IPS-15b (cell line): ENCODE measurements around the gene PODXL2.
"Not testable (repeated sequence)": the region's sequence is repeated elsewhere in the genome, so short reads cannot be mapped to it uniquely, and the experiment has no call there.

Source experiments
- H3K27me3 ChIP-seq: one replicate; pipeline ENCODE4 v1.6.1; 2013; ENCODE audit warnings: low read length; ENCODE audit not compliant: control insufficient read depth, insufficient read depth
- H3K36me3 ChIP-seq: one replicate; pipeline ENCODE4 v1.6.1; 2013; ENCODE audit warnings: low read length; ENCODE audit not compliant: control insufficient read depth, insufficient read depth
- H3K4me1 ChIP-seq: one replicate; pipeline ENCODE4 v1.6.1; 2013; ENCODE audit warnings: mild to moderate bottlenecking, low read length; ENCODE audit not compliant: control insufficient read depth, insufficient read depth
- H3K4me3 ChIP-seq: one replicate; pipeline ENCODE4 v1.5.1; 2013; ENCODE audit warnings: low read depth, low read length
- H3K9ac ChIP-seq: one replicate; pipeline ENCODE4 v1.6.1; 2013; ENCODE audit warnings: low read depth, mild to moderate bottlenecking, low read length
- H3K9me3 ChIP-seq: one replicate; pipeline ENCODE4 v1.6.1; 2013; ENCODE audit warnings: mild to moderate bottlenecking, low read length; ENCODE audit not compliant: control insufficient read depth, insufficient read depth

PODXL2 gene

DNA sequence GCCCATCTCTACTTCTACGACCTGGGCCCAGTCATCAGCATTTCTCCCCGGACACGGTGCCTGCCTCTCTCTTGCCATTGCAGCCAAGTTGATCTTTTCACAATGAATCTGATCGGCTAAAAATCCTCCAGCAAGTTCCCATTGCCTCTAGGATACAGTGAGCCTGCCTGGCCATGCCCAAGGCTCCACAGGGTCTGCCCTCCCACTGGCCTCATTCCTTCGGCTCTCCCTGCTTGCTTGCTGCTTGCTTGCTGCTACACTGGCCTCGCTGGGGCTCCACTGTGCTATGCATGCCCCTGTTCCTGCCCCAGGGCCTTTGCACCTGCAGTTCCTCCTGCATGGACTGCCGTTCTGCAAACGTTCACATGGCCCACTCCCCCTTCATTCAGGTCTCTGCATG lies 45.8 kb downstream of the PODXL2 start:
- no peak overlapping the region for H3K4me3 ChIP-seq

DNA sequence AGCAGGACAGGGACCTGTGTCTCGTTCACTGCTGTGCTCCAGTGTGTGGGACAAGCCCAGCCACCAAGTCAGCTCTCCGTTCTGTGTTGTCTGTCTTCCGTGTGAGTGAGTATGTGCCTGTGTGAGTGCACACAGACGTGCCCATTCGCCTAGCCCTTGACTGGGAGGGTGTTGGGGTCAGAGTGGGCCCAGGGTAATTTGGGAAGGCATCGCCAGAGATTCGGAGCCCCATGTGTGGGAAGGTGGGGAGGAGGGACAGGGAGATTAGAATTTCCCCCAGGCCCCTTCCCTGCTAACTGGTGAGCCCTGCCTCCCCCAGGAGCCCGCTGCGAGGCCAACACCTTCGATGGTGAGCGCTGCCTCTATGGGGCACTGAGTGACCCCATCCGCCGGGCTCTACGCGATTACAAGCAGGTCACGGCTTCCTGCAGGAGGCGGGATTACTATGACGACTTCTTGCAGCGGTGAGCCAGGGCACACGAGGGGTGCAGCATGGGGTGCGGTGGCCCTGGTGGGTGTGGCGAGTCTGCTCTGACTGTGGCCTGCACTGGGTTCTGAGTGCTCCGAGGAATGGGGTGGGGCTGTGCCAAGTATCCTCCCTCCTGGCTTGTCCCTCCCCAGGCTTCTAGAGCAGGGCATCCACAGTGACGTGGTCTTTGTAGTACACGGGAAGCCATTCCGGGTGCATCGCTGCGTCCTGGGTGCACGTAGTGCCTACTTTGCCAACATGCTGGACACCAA lies 46.8 kb downstream of the PODXL2 start:
- Histone ChIP-seq H3K4me1 (no peaks in the 10 kb centered on the region), H3K9ac (no peak overlapping the region), H3K36me3 (no peaks in the 10 kb centered on the region), H3K4me3 (no peak overlapping the region), H3K9me3 (no peaks in the 10 kb centered on the region), H3K27me3 (peaks cover 2% of the 10 kb centered on the region)

More for the DNA sequence above, 45.8 kb downstream of the PODXL2 start:
- no peaks in the 10 kb centered on the region for H3K4me1 ChIP-seq
- H3K36me3 ChIP-seq, result no peaks in the 10 kb centered on the region
- peaks cover 2% of the 10 kb centered on the region for H3K27me3 ChIP-seq
- no peak overlapping the region for H3K9ac ChIP-seq
- no peaks in the 10 kb centered on the region for H3K9me3 ChIP-seq

GRCh38 chr3:127676456-127676855 lies 47.5 kb downstream of the PODXL2 start:
- no peaks in the 10 kb centered on the region for H3K36me3 ChIP-seq
- H3K9ac ChIP-seq, result no peak overlapping the region
- H3K4me1 ChIP-seq, result no peaks in the 10 kb centered on the region
- no peaks in the 10 kb centered on the region for H3K9me3 ChIP-seq
- H3K4me3 ChIP-seq, result no peak overlapping the region
- H3K27me3 ChIP-seq, result peaks cover 2% of the 10 kb centered on the region

DNA sequence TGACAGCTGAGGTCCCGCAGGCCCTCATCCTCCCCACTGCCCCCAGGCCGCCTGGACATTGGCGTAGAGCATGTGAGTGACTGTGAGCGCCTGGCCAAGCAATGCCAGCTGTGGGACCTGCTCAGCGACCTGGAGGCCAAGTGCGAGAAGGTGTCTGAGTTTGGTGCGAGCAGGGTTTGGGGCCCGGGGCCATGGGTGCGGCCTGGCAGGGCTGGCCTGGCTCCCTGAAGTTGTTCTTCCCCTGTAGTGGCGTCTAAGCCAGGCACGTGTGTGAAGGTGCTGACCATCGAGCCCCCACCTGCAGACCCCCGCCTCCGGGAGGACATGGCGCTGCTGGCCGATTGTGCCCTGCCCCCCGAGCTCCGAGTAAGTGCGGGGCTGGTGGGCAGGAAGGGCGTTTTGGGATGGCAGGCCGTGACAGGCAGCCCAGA lies 48.0 kb downstream of the PODXL2 start:
- no peaks in the 10 kb centered on the region for H3K36me3 ChIP-seq
- no peaks in the 10 kb centered on the region for H3K4me1 ChIP-seq
- peaks cover 2% of the 10 kb centered on the region for H3K27me3 ChIP-seq
- no peaks in the 10 kb centered on the region for H3K9me3 ChIP-seq
- H3K4me3 ChIP-seq, result no peak overlapping the region
- no peak overlapping the region for H3K9ac ChIP-seq

DNA sequence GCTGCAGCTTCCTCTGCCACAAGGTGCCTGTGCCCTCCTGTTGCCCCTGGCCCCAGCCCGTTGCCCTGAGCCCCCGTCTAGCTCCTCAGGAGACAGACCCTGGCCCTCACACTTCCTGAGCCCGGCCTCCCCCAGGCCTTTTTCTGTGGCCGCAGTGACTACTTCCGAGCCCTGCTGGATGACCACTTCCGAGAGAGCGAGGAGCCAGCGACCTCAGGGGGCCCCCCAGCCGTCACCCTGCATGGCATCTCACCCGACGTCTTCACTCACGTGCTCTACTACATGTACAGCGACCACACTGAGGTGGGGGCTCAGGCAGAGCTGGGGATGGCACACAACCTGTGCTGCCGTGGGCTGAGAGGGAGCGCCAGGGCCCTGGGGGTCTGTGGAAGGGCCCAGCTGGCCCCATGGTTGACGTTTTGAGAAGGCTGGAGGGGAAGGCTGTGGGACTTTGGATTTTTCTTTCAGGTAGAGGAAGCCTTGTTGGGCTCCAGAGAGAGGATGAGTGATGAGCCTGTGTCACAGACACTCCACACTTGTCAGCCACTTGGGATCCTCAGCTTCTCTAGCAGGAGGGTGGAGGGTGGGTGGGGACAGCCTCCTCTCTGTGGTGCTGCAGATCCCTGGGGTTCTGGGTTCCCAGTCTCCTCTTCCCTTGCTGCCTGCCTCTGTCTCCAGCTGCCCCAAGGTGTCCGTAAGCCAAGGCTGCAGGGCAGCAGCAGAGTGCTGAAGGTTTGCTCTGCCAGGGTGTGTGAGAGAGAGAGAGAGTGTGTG lies 48.7 kb downstream of the PODXL2 start:
- Histone ChIP-seq H3K4me3 (no peak overlapping the region), H3K9me3 (no peaks in the 10 kb centered on the region), H3K27me3 (peaks cover 2% of the 10 kb centered on the region), H3K4me1 (peaks cover 3% of the 10 kb centered on the region), H3K36me3 (no peaks in the 10 kb centered on the region), H3K9ac (no peak overlapping the region)

- H3K9ac ChIP-seq, result no peak overlapping the region
- peaks cover 2% of the 10 kb centered on the region for H3K27me3 ChIP-seq
- H3K36me3 ChIP-seq, result no peaks in the 10 kb centered on the region
- no peak overlapping the region for H3K4me3 ChIP-seq
- peaks cover 3% of the 10 kb centered on the region for H3K4me1 ChIP-seq
- no peaks in the 10 kb centered on the region for H3K9me3 ChIP-seq
These were observed 49.3 kb downstream of the PODXL2 start for GRCh38 chr3:127678315-127678599.

- Histone ChIP-seq H3K4me3 (no peak overlapping the region), H3K9me3 (no peaks in the 10 kb centered on the region), H3K36me3 (no peaks in the 10 kb centered on the region), H3K4me1 (peaks cover 3% of the 10 kb centered on the region), H3K9ac (no peak overlapping the region), H3K27me3 (no peaks in the 10 kb centered on the region)
These were observed 49.9 kb downstream of the PODXL2 start for GRCh38 chr3:127678611-127679533.

GRCh38 chr3:127679534-127680145 lies 50.7 kb downstream of the PODXL2 start:
- H3K9ac ChIP-seq, result no peak overlapping the region
- no peak overlapping the region for H3K4me3 ChIP-seq
- peaks cover 3% of the 10 kb centered on the region for H3K4me1 ChIP-seq
- no peaks in the 10 kb centered on the region for H3K27me3 ChIP-seq
- H3K9me3 ChIP-seq, result no peaks in the 10 kb centered on the region
- no peaks in the 10 kb centered on the region for H3K36me3 ChIP-seq

- H3K4me3 ChIP-seq, result no peak overlapping the region
- H3K9me3 ChIP-seq, result no peaks in the 10 kb centered on the region
- no peak overlapping the region for H3K9ac ChIP-seq
- no peaks in the 10 kb centered on the region for H3K27me3 ChIP-seq
- H3K4me1 ChIP-seq, result peaks cover 3% of the 10 kb centered on the region
- no peaks in the 10 kb centered on the region for H3K36me3 ChIP-seq
These were observed 51.2 kb downstream of the PODXL2 start for GRCh38 chr3:127680146-127680661.

GRCh38 chr3:127680798-127681221 lies 51.8 kb downstream of the PODXL2 start:
- no peaks in the 10 kb centered on the region for H3K9me3 ChIP-seq
- H3K4me1 ChIP-seq, result peaks cover 3% of the 10 kb centered on the region
- H3K4me3 ChIP-seq, result no peak overlapping the region
- H3K36me3 ChIP-seq, result no peaks in the 10 kb centered on the region
- H3K27me3 ChIP-seq, result no peaks in the 10 kb centered on the region
- no peak overlapping the region for H3K9ac ChIP-seq

DNA sequence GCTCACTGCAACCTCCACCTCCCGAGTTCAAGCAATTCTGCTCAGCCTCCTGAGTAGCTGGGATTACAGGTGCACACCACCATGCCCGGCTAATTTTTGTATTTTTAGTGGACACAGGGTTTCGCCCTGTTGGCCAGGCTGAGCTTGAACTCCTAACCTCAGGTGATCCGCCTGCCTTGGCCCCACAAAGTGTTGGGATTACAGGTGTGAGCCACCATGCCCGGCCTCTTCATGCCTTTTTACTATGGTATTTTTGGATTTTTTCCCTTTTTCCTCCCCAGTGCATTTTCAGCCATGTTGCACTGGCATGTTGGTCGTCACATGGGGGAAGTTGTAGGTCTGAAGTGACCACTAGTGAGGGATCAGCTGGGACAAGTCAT lies 53.2 kb downstream of the PODXL2 start:
- not testable (repeated sequence) for H3K27me3 ChIP-seq, H3K36me3 ChIP-seq, H3K9me3 ChIP-seq, H3K4me3 ChIP-seq, H3K4me1 ChIP-seq, H3K9ac ChIP-seq
